Ishikawa (cell line): ENCODE results near the gene EVI5L.

Source experiments
- CEBPB ChIP-seq: IDR thresholded peaks from 2 replicates; pipeline ENCODE4 v1.6.1; 2012
- CREB1 ChIP-seq: IDR thresholded peaks from 2 replicates; pipeline ENCODE4 v1.6.1; 2012; ENCODE audit warnings: low read depth
- EGR1 ChIP-seq: IDR thresholded peaks from 2 replicates; pipeline ENCODE4 v1.6.1; 2012
- EP300 ChIP-seq: IDR thresholded peaks from 2 replicates; pipeline ENCODE4 v1.6.1; 2012; ENCODE audit warnings: borderline replicate concordance
- FOXM1 ChIP-seq: IDR thresholded peaks from 2 replicates; pipeline ENCODE4 v1.6.1; 2012; ENCODE audit warnings: low read depth, borderline replicate concordance
- NFIC ChIP-seq: IDR thresholded peaks from 2 replicates; pipeline ENCODE4 v1.6.1; 2012
- RAD21 ChIP-seq: IDR thresholded peaks from 2 replicates; pipeline ENCODE4 v1.6.1; 2012; ENCODE audit warnings: low read depth
- REST ChIP-seq: IDR thresholded peaks from 2 replicates; pipeline ENCODE4 v1.6.1; 2012; ENCODE audit warnings: low read depth, mild to moderate bottlenecking
- TAF1 ChIP-seq: IDR thresholded peaks from 2 replicates; pipeline ENCODE4 v1.6.1; 2012; ENCODE audit warnings: low read depth, mild to moderate bottlenecking
- TCF12 ChIP-seq: IDR thresholded peaks from 2 replicates; pipeline ENCODE4 v1.6.1; 2012; ENCODE audit warnings: low read depth
- TEAD4 ChIP-seq: IDR thresholded peaks from 2 replicates; pipeline ENCODE4 v1.6.1; 2012
- USF1 ChIP-seq: IDR thresholded peaks from 2 replicates; pipeline ENCODE4 v1.6.1; 2012
- YY1 ChIP-seq: IDR thresholded peaks from 2 replicates; pipeline ENCODE4 v1.6.1; 2012; ENCODE audit warnings: low read depth
- ZBTB7A ChIP-seq: IDR thresholded peaks from 2 replicates; pipeline ENCODE4 v1.6.1; 2012; ENCODE audit warnings: low read depth
- TF ChIP-seq, protein P1 (sequence below): IDR thresholded peaks from 2 replicates; pipeline ENCODE4 v1.6.1; 2012

EVI5L gene

DNA sequence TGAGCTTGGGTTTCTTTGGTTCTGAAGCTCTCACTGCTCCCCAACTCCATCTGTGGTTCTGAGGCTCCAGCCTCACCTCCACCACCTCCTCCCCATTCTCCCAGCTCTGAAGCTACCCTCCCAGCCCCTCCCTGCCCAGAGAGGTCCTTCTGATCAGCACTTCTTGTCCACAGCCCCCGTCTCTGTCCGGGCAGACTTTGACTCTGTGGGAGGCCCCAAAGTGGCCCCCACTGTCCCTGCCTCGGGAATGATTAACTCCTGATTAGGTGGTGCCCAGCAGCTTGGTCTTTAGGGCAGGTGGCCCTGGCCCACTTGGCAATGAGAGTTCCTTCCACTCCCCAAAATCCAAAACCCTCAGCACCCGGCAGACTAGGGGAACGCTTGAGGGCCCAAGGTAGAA lies 14.4 kb downstream of the EVI5L start:
- TF ChIP-seq USF1 (no peak), REST (no peak), ZBTB7A (no peak), RAD21 (no peak), TCF12 (no peak), YY1 (no peak), EGR1 (no peak), FOXM1 (no peak)
- TF ChIP-seq, protein P1, sequence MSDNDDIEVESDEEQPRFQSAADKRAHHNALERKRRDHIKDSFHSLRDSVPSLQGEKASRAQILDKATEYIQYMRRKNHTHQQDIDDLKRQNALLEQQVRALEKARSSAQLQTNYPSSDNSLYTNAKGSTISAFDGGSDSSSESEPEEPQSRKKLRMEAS, result no peak

GRCh38 chr19:7844951-7845350 lies 14.9 kb downstream of the EVI5L start:
- no peak for TF ChIP-seq FOXM1
- TF ChIP-seq TCF12, result no peak
- TF ChIP-seq, protein P1, result no peak
- no peak for TF ChIP-seq USF1
- no peak for TF ChIP-seq TAF1
- no peak for TF ChIP-seq YY1
- no peak for TF ChIP-seq TEAD4
- TF ChIP-seq NFIC, result no peak
- no peak for TF ChIP-seq EP300
- TF ChIP-seq ZBTB7A, result no peak
- TF ChIP-seq EGR1, result no peak
- TF ChIP-seq CREB1, result no peak
- no peak for TF ChIP-seq REST
- TF ChIP-seq CEBPB, result no peak
- no peak for TF ChIP-seq RAD21

DNA sequence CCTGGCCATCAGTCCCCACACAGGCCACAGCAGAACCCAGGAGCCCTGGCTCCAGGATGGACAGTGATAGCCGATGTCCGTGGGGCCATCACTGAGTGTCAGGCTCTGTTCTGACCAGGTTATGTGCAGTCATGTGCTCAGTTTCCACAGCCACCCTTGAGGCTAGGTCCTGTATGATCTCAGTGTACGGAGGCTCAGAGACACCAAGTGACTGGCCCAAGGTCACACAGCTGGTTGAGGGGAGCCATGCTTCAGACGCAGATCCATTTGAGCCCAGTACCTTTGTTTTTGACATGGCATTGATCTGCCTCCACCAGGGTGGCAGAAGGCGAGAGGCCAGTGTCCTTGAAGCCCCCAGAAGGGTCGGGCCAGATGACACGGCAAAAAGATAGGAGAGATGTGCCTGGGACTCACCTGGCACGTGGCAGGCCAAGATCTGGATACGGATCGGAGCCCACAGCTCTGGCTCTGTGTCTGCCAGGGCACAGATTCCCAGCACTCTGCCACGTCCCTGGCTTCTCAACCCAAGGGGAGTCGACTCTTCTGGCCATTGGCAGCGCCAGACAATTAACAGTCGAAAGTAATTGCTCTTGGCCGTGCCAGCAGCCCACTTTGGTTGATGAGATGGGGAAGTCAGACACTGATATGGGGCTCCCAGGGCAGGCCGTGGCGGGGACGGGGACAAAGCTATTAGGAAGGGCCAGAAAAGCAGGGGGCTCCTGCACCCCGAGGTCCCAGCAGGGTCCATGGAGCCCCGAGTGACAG lies 15.6 kb downstream of the EVI5L start:
- TF ChIP-seq CEBPB (no peak), TEAD4 (no peak), USF1 (no peak), REST (no peak), TCF12 (no peak), TAF1 (no peak), CREB1 (no peak)

DNA sequence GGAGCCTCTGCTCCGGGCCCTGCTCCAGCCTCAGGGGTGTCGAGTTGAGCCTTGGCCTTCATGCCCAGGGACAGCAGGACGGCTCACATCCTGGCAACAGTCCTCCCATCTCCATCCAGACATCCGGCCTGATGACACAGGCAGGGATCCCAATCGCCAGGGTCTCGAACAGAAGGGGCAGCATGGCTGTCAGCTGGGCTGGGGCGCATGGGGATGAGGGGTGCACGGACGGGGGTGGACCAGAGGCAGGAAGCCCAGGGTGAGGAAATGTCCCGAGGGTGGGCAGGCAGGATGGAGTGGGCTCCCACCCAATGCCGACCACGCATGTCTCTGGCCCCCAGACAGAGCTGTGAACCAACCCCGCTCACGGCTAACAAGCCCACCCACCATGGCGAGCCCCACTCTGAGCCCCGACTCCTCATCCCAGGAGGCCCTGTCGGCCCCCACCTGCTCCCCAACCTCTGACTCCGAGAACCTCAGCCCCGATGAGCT lies 16.2 kb downstream of the EVI5L start:
- TF ChIP-seq TEAD4 (no peak), CEBPB (no peak), ZBTB7A (no peak), FOXM1 (no peak), TAF1 (no peak), TCF12 (no peak), EGR1 (no peak)
- TF ChIP-seq, protein P1, result no peak
